GM19193 (cell line): Measurements from ENCODE around the gene MAPKAPK3.

Source experiments
- POLR2A ChIP-seq: IDR thresholded peaks from 4 replicates; pipeline ENCODE4 v1.6.1; 2011; ENCODE audit not compliant: insufficient read depth, insufficient read length; ENCODE audit errors: extremely low read depth

MAPKAPK3 gene

GRCh38 chr3:50648313-50648712 is 31.4 kb downstream of the MAPKAPK3 start:
- TF ChIP-seq POLR2A, result no peak

GRCh38 chr3:50648944-50649343 is 32.0 kb downstream of the MAPKAPK3 start:
- no peak for TF ChIP-seq POLR2A

- no peak for TF ChIP-seq POLR2A
Measured at GRCh38 chr3:50649451-50649931, 32.5 kb downstream of the MAPKAPK3 start.

GRCh38 chr3:50650018-50650417 is 33.1 kb downstream of the MAPKAPK3 start:
- TF ChIP-seq POLR2A, result no peak

GRCh38 chr3:50651445-50651844 is 34.5 kb downstream of the MAPKAPK3 start:
- no peak for TF ChIP-seq POLR2A

- no peak for TF ChIP-seq POLR2A
Measured at GRCh38 chr3:50651920-50652529, 35.1 kb downstream of the MAPKAPK3 start.

GRCh38 chr3:50652709-50653108 is 35.8 kb downstream of the MAPKAPK3 start:
- TF ChIP-seq POLR2A, result no peak

- TF ChIP-seq POLR2A, result no peak
Measured at GRCh38 chr3:50653937-50654595, 37.1 kb downstream of the MAPKAPK3 start.

GRCh38 chr3:50655009-50655830 is 38.3 kb downstream of the MAPKAPK3 start:
- no peak for TF ChIP-seq POLR2A

- no peak for TF ChIP-seq POLR2A
Measured at GRCh38 chr3:50656417-50657195, 39.7 kb downstream of the MAPKAPK3 start.

- no peak for TF ChIP-seq POLR2A
Measured at GRCh38 chr3:50657407-50657806, 40.5 kb downstream of the MAPKAPK3 start.

- TF ChIP-seq POLR2A, result no peak
Measured at GRCh38 chr3:50657816-50658215, 40.9 kb downstream of the MAPKAPK3 start.

GRCh38 chr3:50658416-50658815 is 41.5 kb downstream of the MAPKAPK3 start:
- no peak for TF ChIP-seq POLR2A

GRCh38 chr3:50658831-50659230 is 41.9 kb downstream of the MAPKAPK3 start:
- no peak for TF ChIP-seq POLR2A

GRCh38 chr3:50660386-50660785 is 43.4 kb downstream of the MAPKAPK3 start:
- no peak for TF ChIP-seq POLR2A
